ENCODE data around the gene EXOC2.
"Not testable (repeated sequence)": the region's sequence is repeated elsewhere in the genome, so short reads cannot be mapped to it uniquely, and the experiment has no call there.

Gene EXOC2

DNA sequence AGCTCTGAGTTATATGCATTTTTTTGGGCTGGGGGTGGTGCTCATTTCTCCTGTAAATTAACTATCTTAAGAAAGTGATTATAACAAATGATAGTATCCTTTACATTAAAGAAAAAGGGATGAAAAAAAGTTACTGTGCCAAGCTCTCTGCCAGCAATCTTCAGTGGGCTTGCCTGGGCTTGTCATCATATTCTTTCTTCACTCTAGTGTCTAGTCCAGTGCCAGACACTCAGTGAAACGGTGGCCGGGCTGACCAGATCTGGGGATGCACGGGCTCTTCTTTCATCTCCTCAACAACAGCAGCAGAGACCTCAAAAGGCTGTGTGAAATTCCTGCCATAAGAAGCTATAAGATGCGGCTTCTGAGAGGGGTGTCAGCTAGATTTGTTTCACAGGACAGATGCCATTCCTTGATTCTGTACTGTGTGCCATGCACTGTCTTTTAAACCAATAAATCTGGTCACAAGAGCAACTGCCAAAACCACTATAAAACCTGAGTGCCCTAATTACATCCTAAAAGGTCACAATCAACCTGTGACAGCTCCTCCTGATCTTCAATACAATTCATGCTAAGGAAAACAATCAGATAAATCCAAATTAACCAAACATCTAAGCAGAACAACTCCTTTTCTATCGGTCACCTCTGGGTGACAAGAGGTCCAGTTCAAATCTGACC lies 12.1 kb downstream of the EXOC2 start:
- no peak for DNase-seq (ENCODE audit: low read depth)

- no peak for DNase-seq (ENCODE audit: low read depth)
Measured at GRCh38 chr6:680251-680650, 12.7 kb downstream of the EXOC2 start.

GRCh38 chr6:679282-679681 lies 13.7 kb downstream of the EXOC2 start:
- no peak for DNase-seq (ENCODE audit: low read depth)

DNA sequence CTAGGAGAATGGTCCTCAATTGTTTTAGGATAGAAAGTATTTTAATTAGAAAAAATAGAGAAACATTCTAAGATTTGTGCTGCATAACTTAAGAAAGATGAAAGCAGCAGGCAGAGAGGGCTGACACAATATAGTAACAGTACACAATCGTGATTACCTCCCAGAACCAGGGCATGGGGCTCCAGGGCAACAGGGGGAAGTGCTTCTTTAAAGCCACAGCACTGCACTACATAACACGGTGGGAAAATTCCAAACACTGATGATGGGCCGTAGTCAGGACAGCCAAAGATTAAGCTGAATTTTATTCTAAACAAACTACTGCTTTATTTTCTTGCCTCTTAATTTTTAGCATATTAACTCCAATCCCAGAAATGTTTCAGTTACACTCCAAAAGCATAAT lies 14.4 kb downstream of the EXOC2 start:
- no peak for DNase-seq (ENCODE audit: low read depth)

DNA sequence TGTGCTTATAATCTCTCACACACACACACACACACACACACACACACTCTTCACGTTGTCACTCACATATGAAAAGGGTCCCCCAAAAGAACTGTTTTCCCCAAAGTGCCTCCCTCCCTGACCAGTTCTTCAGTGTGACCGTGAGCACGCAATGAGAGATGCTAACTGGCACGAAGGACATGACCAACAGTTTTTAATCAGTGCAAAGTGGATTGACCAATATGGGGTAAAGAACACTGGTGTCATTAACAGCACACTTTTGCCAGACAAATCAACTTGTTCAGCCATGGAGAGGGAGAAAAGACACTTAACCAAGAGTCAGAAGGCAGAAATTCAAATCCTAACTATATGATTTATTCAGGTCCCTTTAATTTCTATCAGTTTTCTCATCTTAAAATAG lies 15.0 kb downstream of the EXOC2 start:
- no peak for DNase-seq (ENCODE audit: low read depth)

DNA sequence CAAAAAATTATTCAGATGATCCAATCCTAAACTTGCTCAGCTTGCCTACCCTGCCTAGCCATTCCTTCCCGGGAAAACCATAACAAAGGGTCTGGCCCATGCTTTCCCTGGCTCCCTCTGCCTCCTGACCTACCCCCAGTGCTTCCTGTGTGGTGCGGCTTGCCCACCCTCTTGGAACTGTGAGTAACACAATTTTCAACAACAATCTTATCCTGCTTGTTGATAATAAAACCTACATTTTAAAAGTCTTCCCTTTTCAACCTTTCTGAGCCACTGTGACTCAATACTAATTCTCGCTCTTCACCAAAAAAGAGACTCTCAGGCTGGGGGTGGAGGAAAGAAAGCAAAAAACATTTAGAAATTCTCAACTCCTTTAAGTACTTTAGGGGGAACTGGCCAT lies 18.0 kb downstream of the EXOC2 start:
- no peak for DNase-seq (ENCODE audit: low read depth)

DNA sequence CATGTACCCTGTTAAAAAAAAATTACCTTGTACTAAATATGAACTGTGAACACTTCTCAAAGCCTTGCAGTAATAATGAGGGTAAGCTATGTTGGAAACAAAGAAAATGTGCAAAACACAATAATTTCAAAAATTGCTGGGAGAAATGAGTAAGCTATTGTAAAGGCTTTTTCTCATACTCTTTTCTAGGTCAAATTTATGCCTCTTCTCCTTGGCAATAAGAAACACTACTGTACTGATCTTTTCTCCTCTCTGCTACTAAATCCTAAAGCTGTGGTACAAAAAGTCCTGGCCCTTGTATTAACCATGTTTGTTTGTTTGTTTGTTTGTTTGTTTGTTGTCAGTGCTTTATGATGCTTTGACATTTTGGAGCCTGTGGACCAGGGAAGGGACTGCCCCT lies 18.5 kb downstream of the EXOC2 start:
- DNase-seq (ENCODE audit: low read depth), result no peak

DNA sequence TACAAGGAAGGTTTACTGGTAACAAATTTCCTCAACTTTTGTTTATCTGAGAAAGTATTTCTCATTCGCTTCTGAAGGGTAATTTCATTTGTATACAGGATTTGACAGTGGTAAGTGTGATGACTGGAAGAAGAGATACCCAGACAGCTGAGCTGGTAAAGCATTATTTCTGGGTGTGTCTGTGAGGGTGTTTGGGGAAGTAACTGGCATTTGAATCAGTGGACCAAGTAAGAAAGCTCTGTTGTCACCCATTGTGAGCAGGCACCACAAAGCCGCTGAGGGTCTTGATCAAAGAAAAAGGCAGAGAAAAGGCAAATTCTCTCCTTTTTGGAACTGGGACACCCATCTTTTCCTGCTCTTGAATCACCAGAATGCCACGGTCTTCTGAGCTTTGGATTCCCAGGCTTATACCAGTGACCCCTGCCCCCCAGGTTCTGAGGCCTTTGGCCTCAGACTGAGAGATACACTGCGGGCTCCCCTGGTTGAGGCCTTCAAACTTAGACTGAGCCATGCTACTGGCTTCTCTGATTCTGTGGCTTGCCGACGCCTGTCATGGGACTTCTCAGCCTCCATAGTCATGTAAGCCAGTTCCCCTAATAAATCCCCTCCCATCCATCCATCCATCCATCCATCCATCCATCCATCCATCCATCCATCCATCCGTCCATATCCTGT lies 25.5 kb downstream of the EXOC2 start:
- no peak for DNase-seq (ENCODE audit: low read depth)

DNA sequence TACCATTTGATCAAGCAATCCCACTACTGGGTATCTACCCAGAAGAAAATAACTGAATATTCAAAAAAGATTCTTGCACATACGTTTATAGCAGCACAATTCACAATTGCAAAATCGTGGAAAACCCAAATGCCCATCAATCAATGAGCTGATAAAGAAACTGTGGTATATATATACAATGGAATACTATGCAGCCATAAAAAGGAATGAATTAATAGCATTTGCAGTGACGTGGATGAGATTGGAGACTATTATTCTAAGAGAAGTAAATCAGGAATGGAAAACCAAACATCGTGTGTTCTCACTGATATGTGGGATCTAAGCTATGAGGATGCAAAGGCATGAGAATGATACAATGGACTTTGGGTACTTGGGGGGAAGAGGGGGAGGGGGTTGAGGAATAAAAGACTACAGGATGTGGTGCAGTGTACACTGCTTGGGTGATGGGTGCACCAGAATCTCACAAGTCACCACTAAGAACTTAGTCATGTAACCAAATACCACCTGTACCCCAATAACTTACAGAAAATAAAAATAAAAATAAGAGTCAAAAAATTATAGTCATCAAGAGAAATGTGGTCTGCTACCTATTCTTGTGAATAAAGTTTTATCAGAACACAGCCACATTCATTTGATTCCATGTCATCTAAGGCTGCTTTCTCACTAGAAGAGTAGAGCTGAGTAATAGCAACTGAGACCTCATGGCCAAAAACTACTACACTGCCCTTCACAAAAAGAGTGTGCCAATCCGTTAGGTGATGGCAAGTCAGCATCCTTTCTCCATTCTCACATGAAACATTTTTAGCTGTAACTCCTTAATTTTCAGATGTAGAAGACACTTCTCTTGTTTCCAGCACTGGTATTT lies 27.3 kb downstream of the EXOC2 start:
- no peak for DNase-seq (ENCODE audit: low read depth)

- not testable (repeated sequence) for DNase-seq (ENCODE audit: low read depth)
Measured at GRCh38 chr6:663788-664187, 29.2 kb downstream of the EXOC2 start.

DNA sequence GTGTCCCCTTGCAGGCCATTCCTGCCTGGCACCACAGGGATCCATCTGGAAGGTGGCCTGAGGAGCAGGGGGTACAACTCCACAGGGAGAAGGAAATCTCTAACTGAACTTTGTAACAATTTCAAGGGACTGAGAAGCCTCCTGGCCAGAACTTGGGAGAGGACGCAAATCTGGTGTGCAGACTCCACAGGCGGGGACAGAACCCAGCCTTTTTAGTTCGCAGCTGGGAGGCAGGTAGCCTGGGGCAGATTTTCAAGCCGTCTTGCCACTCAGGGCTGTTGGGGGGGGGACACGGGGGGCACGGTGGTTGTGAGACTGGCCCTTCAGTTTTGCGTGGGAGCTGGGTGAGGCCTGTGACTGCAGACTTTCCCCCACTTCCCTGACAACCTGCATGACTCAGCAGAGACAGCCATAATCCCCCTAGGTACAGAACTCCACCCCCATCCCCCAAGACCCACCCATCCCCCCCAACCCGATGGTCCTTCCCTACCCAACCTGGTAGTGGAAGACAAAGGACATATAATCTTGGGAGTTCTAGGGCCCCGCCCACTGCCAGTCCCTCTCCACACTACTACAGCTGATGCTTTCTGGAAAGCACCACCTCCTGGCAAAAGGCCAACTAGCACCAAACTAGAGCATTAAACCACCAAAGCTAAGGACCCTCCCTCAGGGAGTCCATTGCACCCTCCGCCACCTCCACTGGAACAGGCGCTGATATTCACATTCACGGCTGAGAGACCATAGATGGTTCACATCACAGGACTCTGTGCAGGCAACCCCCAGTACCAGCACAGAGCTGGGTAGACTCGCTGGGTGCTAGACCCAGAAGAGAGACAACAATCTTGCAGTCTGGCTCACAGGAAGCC lies 33.0 kb downstream of the EXOC2 start:
- no peak for DNase-seq (ENCODE audit: low read depth)

- DNase-seq (ENCODE audit: low read depth), result no peak
Measured at GRCh38 chr6:658244-658643, 34.7 kb downstream of the EXOC2 start.

DNA sequence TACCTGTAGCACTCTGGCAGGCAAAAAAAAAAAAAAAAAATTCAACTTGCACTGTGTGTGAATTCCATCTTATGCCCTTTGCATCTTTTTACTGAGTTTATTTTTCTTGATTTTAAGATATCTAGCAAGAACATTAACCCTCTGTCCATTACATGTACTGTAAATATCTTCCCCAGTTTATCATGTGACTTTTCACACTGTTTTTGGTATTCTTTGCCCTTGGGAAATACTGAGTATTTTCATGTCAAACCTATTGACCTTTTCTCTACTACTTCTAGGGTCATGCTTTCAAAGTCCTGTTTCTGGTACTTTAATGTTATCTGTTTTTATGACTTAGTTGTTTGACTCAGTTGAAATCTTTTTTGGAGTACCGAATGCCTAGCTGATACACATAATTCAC lies 35.2 kb downstream of the EXOC2 start:
- no peak for DNase-seq (ENCODE audit: low read depth)

DNA sequence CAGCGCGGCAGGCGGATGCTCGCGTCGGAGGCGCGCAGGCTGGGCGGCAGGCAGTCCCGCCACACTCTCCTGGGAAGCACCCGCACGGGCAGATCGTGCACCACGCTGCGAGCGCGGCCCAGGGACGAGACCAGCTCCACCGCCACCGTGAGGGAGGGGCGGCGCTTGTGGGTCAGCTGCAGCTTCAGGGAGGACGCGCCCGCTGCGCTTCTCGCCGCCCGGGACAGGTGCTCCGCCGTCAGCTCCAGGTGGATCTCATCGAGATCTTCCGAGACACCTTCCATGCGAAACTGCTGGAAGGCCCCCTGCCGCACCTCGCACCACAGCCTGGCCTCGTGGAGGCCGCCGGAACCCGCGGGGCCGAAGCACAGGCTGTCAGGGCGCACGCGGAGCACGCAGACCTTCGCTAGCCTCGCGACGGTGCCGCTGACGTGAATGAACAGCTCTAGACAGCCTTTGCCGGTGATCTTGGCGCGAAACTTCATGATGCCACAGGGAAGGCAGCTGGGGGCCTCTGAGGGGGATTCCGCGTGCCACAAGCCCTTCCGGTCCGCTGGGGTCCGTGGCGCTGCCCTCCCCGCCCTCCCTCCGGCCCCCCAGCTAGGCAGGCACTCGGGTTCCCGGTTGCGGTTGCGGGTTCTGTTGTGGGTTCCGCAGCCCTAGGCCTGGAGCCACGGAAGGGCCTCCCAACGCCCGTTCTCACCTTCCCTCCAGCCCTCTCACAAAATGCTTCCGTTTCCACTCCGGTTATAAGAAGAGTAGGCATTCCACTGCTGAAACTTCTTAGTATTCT lies 36.3 kb downstream of the EXOC2 start, which contains the start of gene HUS1B:
TSS of gene HUS1B (minus strand) at position 641 of the 793 bp plus-strand sequence. CDS start at position 485, 156 bp downstream.
- no peak for DNase-seq (ENCODE audit: low read depth)

GRCh38 chr6:654136-654535 lies 38.8 kb downstream of the EXOC2 start:
- DNase-seq (ENCODE audit: low read depth), result no peak

GRCh38 chr6:652865-653264 lies 40.1 kb downstream of the EXOC2 start:
- DNase-seq (ENCODE audit: low read depth), result no peak

- no peak for DNase-seq (ENCODE audit: low read depth)
Measured at GRCh38 chr6:650098-650497, 42.8 kb downstream of the EXOC2 start.

DNA sequence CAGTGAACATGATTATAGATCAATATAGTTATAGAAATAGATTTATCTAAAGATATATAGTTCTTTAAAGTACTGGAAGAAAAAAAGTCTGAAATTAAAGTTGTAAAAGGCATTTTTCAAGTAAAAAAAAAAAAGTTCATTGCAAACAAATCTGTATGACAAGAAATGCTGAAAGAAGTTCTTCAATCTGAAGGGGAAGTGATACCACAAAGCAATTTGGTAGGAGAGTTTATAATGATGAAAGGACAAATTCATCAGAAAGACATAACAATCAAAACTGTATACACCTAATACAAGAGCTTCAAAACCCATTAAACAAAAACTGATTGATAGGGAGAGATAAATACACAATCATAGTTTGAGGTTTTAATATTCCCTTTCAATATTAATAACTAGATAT lies 50.1 kb downstream of the EXOC2 start:
- DNase-seq (ENCODE audit: low read depth), result no peak

DNA sequence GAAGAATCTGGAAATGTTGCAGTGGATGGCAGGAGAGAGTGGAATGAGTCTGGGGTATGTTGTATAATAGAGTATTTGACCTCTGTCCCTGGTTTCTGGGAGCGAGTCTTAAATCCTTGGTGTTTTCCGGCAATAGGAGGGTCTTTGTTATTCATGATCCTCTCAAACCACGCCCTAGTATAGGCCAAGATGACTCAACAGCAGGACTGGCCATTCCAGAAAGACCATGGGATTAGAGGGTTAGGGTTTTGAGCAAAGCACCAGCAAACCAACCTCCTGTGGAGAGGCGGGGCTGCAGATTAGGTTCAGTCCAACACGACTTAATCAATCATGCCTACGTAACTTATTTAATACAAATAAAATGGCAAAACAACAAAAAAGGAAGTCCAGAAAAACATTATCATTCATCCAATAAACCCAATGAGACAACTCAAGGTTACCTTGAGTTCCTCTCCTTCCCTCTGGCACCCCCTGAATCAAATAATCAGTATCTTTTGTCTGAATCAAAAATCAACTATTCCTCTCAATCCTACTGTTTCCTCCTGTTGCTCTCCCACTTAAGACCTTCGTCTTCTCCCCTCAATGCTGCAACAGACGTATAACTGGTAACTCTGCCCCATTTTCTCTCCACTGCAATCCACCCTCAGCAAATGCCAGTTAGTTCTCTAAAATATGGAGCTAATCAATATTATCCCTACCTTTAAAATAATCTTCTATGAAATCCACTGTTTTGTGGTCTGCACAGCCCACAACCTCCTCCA lies 51.5 kb downstream of the EXOC2 start:
- no peak for DNase-seq (ENCODE audit: low read depth)

DNA sequence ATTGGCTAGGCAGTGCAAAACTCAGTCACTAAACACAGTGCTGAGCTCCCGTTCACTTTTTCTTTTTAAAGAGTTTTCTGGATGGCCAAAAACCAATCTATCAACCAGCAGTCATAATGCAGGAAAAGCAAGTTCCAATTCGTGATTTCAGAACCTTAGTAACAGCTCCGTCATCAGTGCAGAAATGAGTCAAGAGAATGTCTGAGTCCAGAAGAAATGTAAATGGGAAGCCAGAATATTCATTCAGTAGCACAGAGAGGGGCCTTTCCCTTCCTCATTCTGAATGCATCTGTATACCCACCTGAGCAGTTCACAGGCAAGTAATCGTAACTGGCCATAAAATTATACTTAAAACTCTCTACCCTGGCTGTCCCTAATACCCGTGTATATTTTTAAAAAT lies 56.5 kb downstream of the EXOC2 start:
- DNase-seq (ENCODE audit: low read depth), result no peak
